ENCODE data around the gene GAPVD1. TPM values are rescaled to one million over a fixed set of nuclear protein-coding genes. Genes with fewer than 3 reads are reported as not detected.

Gene GAPVD1
- total and polyA plus RNA-seq, 9 donors: 9.4 to 53.7 (median 40.5) TPM

GRCh38 chr9:125321496-125321895 is 59.9 kb downstream of the GAPVD1 start:
- DNase-seq: no peak
- H3K4me1 ChIP-seq (ENCODE audit: insufficient read depth): no peaks in the 10 kb centered on the region
- H3K4me3 ChIP-seq: no peak overlapping the region
- H3K27ac ChIP-seq: no peak overlapping the region
- intact Hi-C loops (cut with DNase I): no loop called here
- no peaks in the 10 kb centered on the region for H3K36me3 ChIP-seq
- H3K27me3 ChIP-seq: no peaks in the 10 kb centered on the region
- no peak for TF ChIP-seq POLR2A (IDR thresholded peaks at IDR 0.05)
- TF ChIP-seq, protein P1, sequence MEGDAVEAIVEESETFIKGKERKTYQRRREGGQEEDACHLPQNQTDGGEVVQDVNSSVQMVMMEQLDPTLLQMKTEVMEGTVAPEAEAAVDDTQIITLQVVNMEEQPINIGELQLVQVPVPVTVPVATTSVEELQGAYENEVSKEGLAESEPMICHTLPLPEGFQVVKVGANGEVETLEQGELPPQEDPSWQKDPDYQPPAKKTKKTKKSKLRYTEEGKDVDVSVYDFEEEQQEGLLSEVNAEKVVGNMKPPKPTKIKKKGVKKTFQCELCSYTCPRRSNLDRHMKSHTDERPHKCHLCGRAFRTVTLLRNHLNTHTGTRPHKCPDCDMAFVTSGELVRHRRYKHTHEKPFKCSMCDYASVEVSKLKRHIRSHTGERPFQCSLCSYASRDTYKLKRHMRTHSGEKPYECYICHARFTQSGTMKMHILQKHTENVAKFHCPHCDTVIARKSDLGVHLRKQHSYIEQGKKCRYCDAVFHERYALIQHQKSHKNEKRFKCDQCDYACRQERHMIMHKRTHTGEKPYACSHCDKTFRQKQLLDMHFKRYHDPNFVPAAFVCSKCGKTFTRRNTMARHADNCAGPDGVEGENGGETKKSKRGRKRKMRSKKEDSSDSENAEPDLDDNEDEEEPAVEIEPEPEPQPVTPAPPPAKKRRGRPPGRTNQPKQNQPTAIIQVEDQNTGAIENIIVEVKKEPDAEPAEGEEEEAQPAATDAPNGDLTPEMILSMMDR (IDR thresholded peaks at IDR 0.05): no peak
- no peak for TF ChIP-seq EP300 (IDR thresholded peaks at IDR 0.05)
- 61 to 97% (median 83%) methylated on average over 3 of the region's 3 CpGs for WGBS, 3 donors
- no peaks in the 10 kb centered on the region for H3K9me3 ChIP-seq

DNA sequence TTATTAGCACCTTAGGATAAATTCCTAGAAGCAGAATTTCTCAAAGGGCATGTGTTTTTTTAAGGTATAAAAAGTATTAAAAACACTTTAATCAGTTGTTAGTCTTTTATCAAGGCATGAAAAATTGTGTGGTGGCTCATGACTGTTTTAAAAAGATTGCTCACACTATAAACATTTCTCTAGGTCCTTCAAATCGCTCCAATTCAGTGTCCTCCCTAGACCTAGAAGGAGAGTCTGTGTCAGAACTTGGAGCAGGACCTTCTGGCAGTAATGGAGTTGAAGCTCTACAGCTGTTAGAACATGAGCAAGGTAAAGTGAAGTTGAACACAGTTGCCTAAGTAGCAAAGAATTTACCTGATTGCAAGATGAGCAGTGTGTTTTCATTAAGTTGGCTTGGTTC is 62.0 kb downstream of the GAPVD1 start:
- Histone ChIP-seq H3K4me1 (ENCODE audit: insufficient read depth) (no peaks in the 10 kb centered on the region), H3K27ac (no peak overlapping the region), H3K9me3 (no peaks in the 10 kb centered on the region), H3K27me3 (no peaks in the 10 kb centered on the region), H3K36me3 (no peaks in the 10 kb centered on the region), H3K4me3 (no peak overlapping the region)
- TF ChIP-seq, protein P1 (IDR thresholded peaks at IDR 0.05): no peak
- no peak for TF ChIP-seq EP300 (IDR thresholded peaks at IDR 0.05)
- TF ChIP-seq POLR2A (IDR thresholded peaks at IDR 0.05): no peak
- DNase-seq: no peak
- intact Hi-C loops (cut with DNase I): no loop called here
- 10 to 28% (median 20%) methylated on average over 1 of the region's 1 CpG for WGBS, 3 donors

- H3K27me3 ChIP-seq: no peaks in the 10 kb centered on the region
- intact Hi-C loops (cut with DNase I): no loop called here
- WGBS, 3 donors: 91 to 100% (median 96%) methylated on average over 2 of the region's 2 CpGs
- no peaks in the 10 kb centered on the region for H3K36me3 ChIP-seq
- TF ChIP-seq, protein P1 (IDR thresholded peaks at IDR 0.05): no peak
- TF ChIP-seq POLR2A (IDR thresholded peaks at IDR 0.05) (no peak), EP300 (IDR thresholded peaks at IDR 0.05) (no peak)
- DNase-seq: no peak
- H3K27ac ChIP-seq: no peak overlapping the region
- H3K9me3 ChIP-seq: no peaks in the 10 kb centered on the region
- no peak overlapping the region for H3K4me3 ChIP-seq
- H3K4me1 ChIP-seq (ENCODE audit: insufficient read depth): no peaks in the 10 kb centered on the region
These were observed 64.2 kb downstream of the GAPVD1 start for GRCh38 chr9:125325826-125326225.

DNA sequence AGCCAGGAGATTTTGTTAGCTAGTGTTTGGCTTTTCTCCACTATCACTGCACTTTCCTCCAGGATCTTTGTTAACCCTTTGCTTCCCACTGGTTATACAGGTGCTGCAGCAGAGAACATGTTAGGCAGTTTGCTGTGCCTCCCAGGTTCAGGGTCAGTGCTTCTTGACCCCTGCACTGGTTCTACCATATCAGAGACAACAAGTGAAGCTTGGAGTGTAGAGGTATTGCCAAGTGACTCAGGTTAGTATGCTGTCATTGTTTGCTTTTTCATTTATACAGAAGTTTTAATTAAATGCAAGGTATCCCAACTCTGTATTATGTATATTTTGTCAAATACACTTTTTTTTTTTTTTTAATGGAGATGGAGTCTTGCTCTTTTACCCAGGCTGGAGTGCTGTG is 68.4 kb downstream of the GAPVD1 start:
- DNase-seq: no peak
- no peak overlapping the region for H3K4me3 ChIP-seq
- H3K36me3 ChIP-seq: no peaks in the 10 kb centered on the region
- no peak for TF ChIP-seq EP300 (IDR thresholded peaks at IDR 0.05)
- TF ChIP-seq, protein P1 (IDR thresholded peaks at IDR 0.05): no peak
- no peak for TF ChIP-seq POLR2A (IDR thresholded peaks at IDR 0.05)
- H3K27ac ChIP-seq: no peak overlapping the region
- H3K9me3 ChIP-seq: no peaks in the 10 kb centered on the region
- no peaks in the 10 kb centered on the region for H3K4me1 ChIP-seq (ENCODE audit: insufficient read depth)
- intact Hi-C loops (cut with DNase I): no loop called here
- no peaks in the 10 kb centered on the region for H3K27me3 ChIP-seq

GRCh38 chr9:125330587-125330986 is 69.0 kb downstream of the GAPVD1 start:
- no peak for DNase-seq
- H3K4me1 ChIP-seq (ENCODE audit: insufficient read depth): no peaks in the 10 kb centered on the region
- H3K27ac ChIP-seq: no peak overlapping the region
- H3K36me3 ChIP-seq: no peaks in the 10 kb centered on the region
- 41 to 57% (median 47%) methylated on average over 2 of the region's 2 CpGs for WGBS, 3 donors
- H3K9me3 ChIP-seq: no peaks in the 10 kb centered on the region
- no peaks in the 10 kb centered on the region for H3K27me3 ChIP-seq
- intact Hi-C loops (cut with DNase I): no loop called here
- no peak overlapping the region for H3K4me3 ChIP-seq
- TF ChIP-seq EP300 (IDR thresholded peaks at IDR 0.05) (no peak), POLR2A (IDR thresholded peaks at IDR 0.05) (no peak)
- TF ChIP-seq, protein P1 (IDR thresholded peaks at IDR 0.05): no peak

Measured in ovary (tissue), 9 donors.